CD14-positive monocyte (primary cell): ENCODE measurements around the gene STRIP2. TPM values are rescaled to one million over a fixed set of nuclear protein-coding genes. Genes with fewer than 3 reads are reported as not detected.
"Not testable (repeated sequence)": the region's sequence is repeated elsewhere in the genome, so short reads cannot be mapped to it uniquely, and the experiment has no call there.

Experiments used
- DNase-seq, 3 donors: peaks; one replicate each; pipeline ENCODE4 v3.0.0-alpha.2; 2011 to 2022
- H2AFZ ChIP-seq: 2 replicates; pipeline ENCODE4 v1.6.0; 2012; ENCODE audit warnings: mild to moderate bottlenecking, low read depth, low read length, inconsistent platforms; ENCODE audit not compliant: insufficient read depth, poor library complexity, severe bottlenecking
- H3K27ac ChIP-seq, 2 donors: 1 replicate in 1 of 2; 2 replicates in 1 of 2; pipeline ENCODE4 v1.5.1; 2012 to 2013; ENCODE audit warnings: low read length in 2 of 2, control low read depth in 1 of 2, inconsistent platforms in 1 of 2, low read depth in 1 of 2, mild to moderate bottlenecking in 1 of 2
- H3K27me3 ChIP-seq, 2 donors: one replicate each; pipeline versions ENCODE4 v1.6.0 to v1.6.1; 2011 to 2013; ENCODE audit warnings: low read length in 2 of 2; ENCODE audit not compliant: control insufficient read depth in 2 of 2, insufficient read depth in 2 of 2
- H3K36me3 ChIP-seq, 2 donors: replicated peaks in 1 of 2; 1 replicate in 1 of 2; 2 replicates in 1 of 2; pipeline versions ENCODE4 v1.5.1 to v1.6.1; 2012 to 2013; ENCODE audit warnings: low read length in 2 of 2, control low read depth in 1 of 2, inconsistent platforms in 1 of 2, mild to moderate bottlenecking in 1 of 2; ENCODE audit not compliant: insufficient read depth in 2 of 2, control insufficient read depth in 1 of 2
- H3K4me1 ChIP-seq, 2 donors: 1 replicate in 1 of 2; 2 replicates in 1 of 2; pipeline versions ENCODE4 v1.5.1 to v1.6.1; 2012 to 2013; ENCODE audit warnings: low read length in 2 of 2, control low read depth in 1 of 2, inconsistent platforms in 1 of 2, mild to moderate bottlenecking in 1 of 2, moderate library complexity in 1 of 2; ENCODE audit not compliant: insufficient read depth in 2 of 2, control insufficient read depth in 1 of 2
- H3K4me2 ChIP-seq: replicated peaks from 2 replicates; pipeline ENCODE3; 2012; ENCODE audit warnings: low read length, moderate library complexity, mild to moderate bottlenecking; ENCODE audit not compliant: poor library complexity, severe bottlenecking; ENCODE audit errors: extremely low read depth
- H3K4me3 ChIP-seq, 3 experiments: fragments of 200-600 bp in 1 of 3; sonication (generic) in 1 of 3; replicated peaks in 1 of 3; 1 replicate in 2 of 3; 2 replicates in 1 of 3; pipeline ENCODE4 v1.5.1; 2011 to 2013; ENCODE audit warnings: low read length in 3 of 3, mild to moderate bottlenecking in 3 of 3, control low read depth in 2 of 3, low read depth in 2 of 3, inconsistent platforms in 1 of 3, moderate library complexity in 1 of 3
- H3K79me2 ChIP-seq: 2 replicates; pipeline ENCODE4 v1.6.0; 2012; ENCODE audit warnings: mild to moderate bottlenecking, control low read depth, inconsistent platforms, low read length, moderate library complexity; ENCODE audit not compliant: insufficient read depth
- H3K9ac ChIP-seq: 2 replicates; pipeline ENCODE4 v1.6.0; 2017; ENCODE audit warnings: low read length, mild to moderate bottlenecking; ENCODE audit not compliant: insufficient read depth, poor library complexity, severe bottlenecking
- H3K9me3 ChIP-seq, 2 donors: replicated peaks in 1 of 2; 1 replicate in 1 of 2; 2 replicates in 1 of 2; pipeline versions ENCODE4 v1.5.1 to v1.6.1; 2012 to 2013; ENCODE audit warnings: low read length in 2 of 2, control low read depth in 1 of 2; ENCODE audit not compliant: control insufficient read depth in 1 of 2, insufficient read depth in 1 of 2
- H4K20me1 ChIP-seq: 2 replicates; pipeline ENCODE4 v1.6.0; 2012; ENCODE audit warnings: mild to moderate bottlenecking, low read length, control low read depth, moderate library complexity; ENCODE audit not compliant: insufficient read depth
- H3K27ac Mint-ChIP-seq, 7 donors: one replicate each; pipeline ENCODE4 v1.8.0; 2020; ENCODE audit warnings: mild to moderate bottlenecking in 7 of 7, mixed read lengths in 7 of 7, moderate library complexity in 6 of 7, inconsistent platforms in 2 of 7
- H3K27me3 Mint-ChIP-seq, 3 donors: one replicate each; pipeline ENCODE4 v1.8.0; 2021 to 2022; ENCODE audit warnings: low read depth in 3 of 3, mild to moderate bottlenecking in 3 of 3, mixed read lengths in 3 of 3, moderate library complexity in 3 of 3, inconsistent platforms in 1 of 3
- H3K36me3 Mint-ChIP-seq, 2 donors: one replicate each; pipeline ENCODE4 v1.8.0; 2020; ENCODE audit warnings: mixed read lengths in 2 of 2, inconsistent platforms in 1 of 2, mild to moderate bottlenecking in 1 of 2
- H3K4me1 Mint-ChIP-seq: one replicate; pipeline ENCODE4 v1.8.0; 2020; ENCODE audit warnings: mild to moderate bottlenecking, mixed read lengths
- H3K4me3 Mint-ChIP-seq, 2 donors: one replicate each; pipeline ENCODE4 v1.8.0; 2020; ENCODE audit warnings: mild to moderate bottlenecking in 2 of 2, mixed read lengths in 2 of 2, moderate library complexity in 1 of 2
- H3K9me3 Mint-ChIP-seq, 7 donors: one replicate each; pipeline ENCODE4 v1.8.0; 2020 to 2022; ENCODE audit warnings: mixed read lengths in 7 of 7, mild to moderate bottlenecking in 6 of 7, moderate library complexity in 6 of 7, inconsistent platforms in 2 of 7
- WGBS: methylation state at CpG from one replicate; pipeline ENCODE4 v1.1.5; 2013; ENCODE audit warnings: missing lambda C conversion rate; ENCODE audit not compliant: insufficient coverage; 5-methylcytosine and 5-hydroxymethylcytosine counted together
- intact Hi-C, 2 donors: fragments of 100-400 bp; cut with micrococcal nuclease; formaldehyde crosslinking; loops; one replicate each; pipeline versions ENCODE4 v1.15.0 to v1.15.1; 2023
- polyA plus RNA-seq, 3 donors: library from polyadenylated mRNA; depleted of rRNA in 1 of 3; unstranded in 2 of 3; stranded (reverse) in 1 of 3; fragments of 300-500 nt in 2 of 3; fragments of >200 nt in 1 of 3; fragmentation: Illumina TruSeq in 2 of 3; gene quantifications; 1 replicate in 2 of 3; 2 replicates in 1 of 3; pipeline ENCODE4 v1.2.3, GENCODE V29; 2012 to 2021

STRIP2 gene
- polyA plus RNA-seq, 3 donors: 0.11 to 0.12 TPM; not detected in 1

DNA sequence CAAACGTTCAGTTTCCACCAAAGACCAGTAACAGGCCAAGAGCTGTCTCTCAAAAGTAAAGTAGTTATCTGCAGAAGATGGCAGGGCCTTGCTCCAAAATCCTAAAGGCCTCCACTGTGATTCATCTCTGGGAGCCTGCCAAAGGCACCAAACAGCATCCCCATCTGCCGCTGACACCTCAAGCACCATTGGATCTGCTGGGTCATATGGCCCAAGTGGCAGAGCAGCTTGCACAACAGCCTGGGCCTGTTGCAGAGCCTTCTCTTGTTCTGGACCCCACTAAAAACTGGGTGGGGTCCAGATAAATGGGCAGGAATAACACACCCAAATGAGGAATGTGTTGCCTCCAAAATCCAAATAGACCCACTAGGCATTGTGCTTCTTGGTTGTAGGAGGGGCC lies 12.7 kb downstream of the STRIP2 start:
- H2AFZ ChIP-seq, H4K20me1 ChIP-seq, H3K9ac ChIP-seq, H3K4me3 ChIP-seq, H3K79me2 ChIP-seq, H3K4me1 Mint-ChIP-seq, H3K36me3 ChIP-seq, H3K4me1 ChIP-seq, H3K27ac ChIP-seq, H3K4me2 ChIP-seq, intact Hi-C loops, H3K27ac Mint-ChIP-seq, H3K27me3 ChIP-seq, DNase-seq, H3K9me3 ChIP-seq, H3K27me3 Mint-ChIP-seq, H3K4me3 Mint-ChIP-seq: not testable (repeated sequence)
- H3K9me3 Mint-ChIP-seq: peaks cover 9 to 20% (median 12%) of the 10 kb centered on the region in 7 donors
- WGBS: no CpG with 5 or more reads among the region's 2 CpGs
- H3K36me3 Mint-ChIP-seq: peaks cover 12 to 16% of the 10 kb centered on the region in 2 donors

GRCh38 chr7:129447445-129447844 lies 13.2 kb downstream of the STRIP2 start:
- H3K4me1 Mint-ChIP-seq, H2AFZ ChIP-seq, H3K27me3 Mint-ChIP-seq, H3K4me3 Mint-ChIP-seq, H3K27ac Mint-ChIP-seq, DNase-seq, H3K79me2 ChIP-seq, H3K9me3 ChIP-seq, H3K4me1 ChIP-seq, H3K27ac ChIP-seq, H3K27me3 ChIP-seq, H4K20me1 ChIP-seq, H3K4me3 ChIP-seq, H3K4me2 ChIP-seq, H3K9ac ChIP-seq, intact Hi-C loops, H3K36me3 ChIP-seq: not testable (repeated sequence)
- WGBS: 93% methylated on average over 3 of the region's 6 CpGs
- Mint-ChIP-seq H3K9me3 (peaks cover 9 to 20% (median 12%) of the 10 kb centered on the region in 7 donors), H3K36me3 (peaks cover 13 to 16% of the 10 kb centered on the region in 2 donors)

GRCh38 chr7:129448608-129449007 lies 14.4 kb downstream of the STRIP2 start:
- H3K27ac Mint-ChIP-seq, H2AFZ ChIP-seq, H3K4me1 ChIP-seq, H3K36me3 ChIP-seq, H3K9me3 ChIP-seq, H3K4me3 Mint-ChIP-seq, H3K9ac ChIP-seq, H3K4me2 ChIP-seq, H3K4me1 Mint-ChIP-seq, DNase-seq, H3K4me3 ChIP-seq, intact Hi-C loops, H3K27me3 ChIP-seq, H3K27me3 Mint-ChIP-seq, H3K79me2 ChIP-seq, H3K27ac ChIP-seq, H4K20me1 ChIP-seq: not testable (repeated sequence)
- Mint-ChIP-seq H3K9me3 (peaks cover 9 to 20% (median 12%) of the 10 kb centered on the region in 7 donors), H3K36me3 (peaks cover 13 to 19% of the 10 kb centered on the region in 2 donors)
- WGBS: no CpG with 5 or more reads among the region's 2 CpGs
